CD4-positive, alpha-beta T cell treated with Interleukin-12 subunit alpha and Interleukin-12 subunit beta, for 1 hour (primary cell): ENCODE measurements around the gene ROR2.

ENCODE experiments used
- DNase-seq: peaks from one replicate; pipeline ENCODE4 v3.0.0-alpha.2; 2020

The ROR2 gene

GRCh38 chr9:91948101-91948596 lies 1.9 kb downstream of the ROR2 start:
- DNase-seq = no peak

GRCh38 chr9:91946653-91947488 lies 3.2 kb downstream of the ROR2 start:
- no peak for DNase-seq

GRCh38 chr9:91946196-91946595 lies 3.8 kb downstream of the ROR2 start:
- no peak for DNase-seq

GRCh38 chr9:91945277-91946085 lies 4.5 kb downstream of the ROR2 start:
- DNase-seq = no peak

GRCh38 chr9:91944711-91945110 lies 5.3 kb downstream of the ROR2 start:
- no peak for DNase-seq

GRCh38 chr9:91943478-91944470 lies 6.3 kb downstream of the ROR2 start:
- DNase-seq = no peak

GRCh38 chr9:91942201-91942600 lies 7.8 kb downstream of the ROR2 start:
- DNase-seq = no peak

- no peak for DNase-seq
Measured at GRCh38 chr9:91939978-91940377, 10.1 kb downstream of the ROR2 start.

GRCh38 chr9:91937727-91938126 lies 12.3 kb downstream of the ROR2 start:
- no peak for DNase-seq

GRCh38 chr9:91937056-91937455 lies 13.0 kb downstream of the ROR2 start:
- no peak for DNase-seq

- DNase-seq = no peak
Measured at GRCh38 chr9:91935805-91936514, 14.1 kb downstream of the ROR2 start.

- no peak for DNase-seq
Measured at GRCh38 chr9:91935066-91935749, 14.8 kb downstream of the ROR2 start.

GRCh38 chr9:91934654-91935053 lies 15.4 kb downstream of the ROR2 start:
- no peak for DNase-seq

- no peak for DNase-seq
Measured at GRCh38 chr9:91933556-91934352, 16.3 kb downstream of the ROR2 start.

GRCh38 chr9:91930475-91930874 lies 19.6 kb downstream of the ROR2 start:
- DNase-seq = no peak

GRCh38 chr9:91929331-91929730 lies 20.7 kb downstream of the ROR2 start:
- DNase-seq = no peak

GRCh38 chr9:91927922-91928510 lies 22.0 kb downstream of the ROR2 start:
- DNase-seq = no peak

- DNase-seq = no peak
Measured at GRCh38 chr9:91924090-91924489, 25.9 kb downstream of the ROR2 start.

GRCh38 chr9:91923145-91923544 lies 26.9 kb downstream of the ROR2 start:
- DNase-seq = no peak

GRCh38 chr9:91921371-91921770 lies 28.7 kb downstream of the ROR2 start:
- DNase-seq = no peak
